Astrocyte of the spinal cord (primary cell): Measurements from ENCODE around the gene NDUFAF8.

ENCODE experiments used
- DNase-seq: peaks from one replicate; pipeline ENCODE4 v3.0.0; 2011; ENCODE audit warnings: low read depth, low spot score
- H3K4me3 ChIP-seq: 2 replicates; pipeline ENCODE4 v1.5.1; 2011; ENCODE audit warnings: low read depth, mild to moderate bottlenecking, low read length, moderate library complexity
- CTCF ChIP-seq: IDR thresholded peaks from 2 replicates; pipeline ENCODE4 v1.5.1; 2012; ENCODE audit warnings: low read depth, mild to moderate bottlenecking, low read length, inconsistent platforms
- in situ Hi-C: cut with HindIII; loops from 2 replicates; pipeline ENCODE4 v1.10.0; 2017; ENCODE audit warnings: low sequenced_read_pairs

Gene NDUFAF8

GRCh38 chr17:81251709-81252301 is 12.7 kb downstream of the NDUFAF8 start:
- no peak for TF ChIP-seq CTCF
- in situ Hi-C loops, result no loop called here
- H3K4me3 ChIP-seq, result no peak overlapping the region
- no peak for DNase-seq

- H3K4me3 ChIP-seq, result no peak overlapping the region
- DNase-seq, result no peak
- TF ChIP-seq CTCF, result no peak
- in situ Hi-C loops, result no loop called here
Observed at GRCh38 chr17:81252326-81252986, 13.3 kb downstream of the NDUFAF8 start.

- in situ Hi-C loops, result no loop called here
Observed at GRCh38 chr17:81252987-81253329, 13.8 kb downstream of the NDUFAF8 start.

GRCh38 chr17:81253358-81254131 is 14.4 kb downstream of the NDUFAF8 start:
- no peak overlapping the region for H3K4me3 ChIP-seq
- in situ Hi-C loops, result no loop called here
- peak; percentile 71 for TF ChIP-seq CTCF
- no peak for DNase-seq

More at GRCh38 chr17:81252987-81253329, 13.8 kb downstream of the NDUFAF8 start:
- TF ChIP-seq CTCF, result no peak
- no peak for DNase-seq
- H3K4me3 ChIP-seq, result no peak overlapping the region

GRCh38 chr17:81254955-81255717 is 16.0 kb downstream of the NDUFAF8 start:
- in situ Hi-C loops, result no loop called here
- DNase-seq, result peak; percentile 79
- TF ChIP-seq CTCF, result peak; percentile 80
- no peak overlapping the region for H3K4me3 ChIP-seq

GRCh38 chr17:81256616-81257015 is 17.5 kb downstream of the NDUFAF8 start:
- no peak overlapping the region for H3K4me3 ChIP-seq
- no peak for TF ChIP-seq CTCF
- DNase-seq, result no peak
- in situ Hi-C loops, result no loop called here
